ENCODE results near the gene PERP.
"Not testable (repeated sequence)": the region's sequence is repeated elsewhere in the genome, so short reads cannot be mapped to it uniquely, and the experiment has no call there.

The PERP gene

GRCh38 chr6:138105880-138106664 is 1.1 kb downstream of the PERP start:
- no peak for FAIRE-seq
- no peak for DNase-seq (ENCODE audit: insufficient read length, low spot score)

DNA sequence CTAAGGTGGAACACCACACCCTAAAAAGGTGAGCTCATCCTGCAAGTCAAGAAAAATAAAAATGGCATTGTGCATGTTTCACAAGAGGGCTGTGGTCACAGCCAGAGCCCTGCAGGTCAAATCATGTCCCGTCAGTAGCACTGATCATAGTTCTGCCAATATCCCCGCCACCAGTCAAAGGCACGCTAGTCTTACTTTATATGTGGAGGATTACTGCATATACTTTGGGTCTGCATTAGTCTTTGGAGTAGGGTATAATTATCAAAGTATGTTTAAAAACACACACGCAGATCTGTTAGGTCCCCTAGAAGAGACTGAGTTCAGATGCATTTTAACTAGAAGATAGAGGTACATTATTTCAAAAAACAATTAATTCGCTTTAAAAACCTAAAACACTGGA is 1.8 kb downstream of the PERP start:
- FAIRE-seq (no peak), DNase-seq (ENCODE audit: insufficient read length, low spot score) (no peak)

GRCh38 chr6:138104618-138105213 is 2.5 kb downstream of the PERP start:
- FAIRE-seq (no peak), DNase-seq (ENCODE audit: insufficient read length, low spot score) (no peak)

DNA sequence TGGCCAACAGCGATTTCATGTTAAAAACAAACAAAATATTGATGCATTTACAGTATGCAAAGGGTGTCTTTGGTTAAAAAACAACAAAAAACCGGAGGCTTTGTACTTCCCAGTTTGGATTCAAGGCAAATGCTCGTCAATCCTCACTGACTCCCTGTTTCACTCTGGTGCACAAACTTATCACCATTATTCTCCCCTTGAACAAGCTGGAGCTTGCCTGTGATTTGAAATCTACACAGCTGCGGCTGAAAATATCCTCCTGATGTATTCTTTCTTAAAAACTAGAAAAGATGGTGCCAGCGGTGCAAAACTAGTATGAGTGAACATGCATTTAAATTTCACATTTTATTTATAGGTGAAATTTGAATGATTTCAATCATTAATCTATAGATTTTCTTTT is 3.3 kb downstream of the PERP start:
- FAIRE-seq (no peak), DNase-seq (ENCODE audit: insufficient read length, low spot score) (no peak)

- FAIRE-seq, result no peak
- DNase-seq (ENCODE audit: insufficient read length, low spot score), result no peak
These were observed 5.1 kb downstream of the PERP start for GRCh38 chr6:138101946-138102731.

GRCh38 chr6:138099832-138100231 is 7.4 kb downstream of the PERP start:
- FAIRE-seq (no peak), DNase-seq (ENCODE audit: insufficient read length, low spot score) (no peak)

DNA sequence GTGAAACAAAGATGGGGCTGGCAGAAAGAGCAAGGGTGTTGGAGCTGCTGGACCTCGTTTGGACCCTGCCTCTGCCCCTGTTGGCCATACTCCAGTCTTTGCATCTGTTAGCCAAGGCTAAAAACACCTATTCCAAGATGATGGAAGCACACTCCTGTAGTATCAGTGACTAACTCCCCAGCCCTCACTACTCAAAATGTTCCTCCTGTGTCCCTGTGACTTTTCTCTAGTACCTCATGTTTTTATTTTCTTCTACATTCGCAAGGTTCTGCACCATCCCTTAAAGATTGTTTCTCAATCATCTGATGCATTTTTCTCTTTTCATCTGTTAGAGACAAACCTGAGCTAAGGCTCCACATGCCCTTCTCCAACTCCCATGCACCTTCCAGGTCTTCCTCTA is 8.9 kb downstream of the PERP start:
- FAIRE-seq (no peak), DNase-seq (ENCODE audit: insufficient read length, low spot score) (no peak)

DNA sequence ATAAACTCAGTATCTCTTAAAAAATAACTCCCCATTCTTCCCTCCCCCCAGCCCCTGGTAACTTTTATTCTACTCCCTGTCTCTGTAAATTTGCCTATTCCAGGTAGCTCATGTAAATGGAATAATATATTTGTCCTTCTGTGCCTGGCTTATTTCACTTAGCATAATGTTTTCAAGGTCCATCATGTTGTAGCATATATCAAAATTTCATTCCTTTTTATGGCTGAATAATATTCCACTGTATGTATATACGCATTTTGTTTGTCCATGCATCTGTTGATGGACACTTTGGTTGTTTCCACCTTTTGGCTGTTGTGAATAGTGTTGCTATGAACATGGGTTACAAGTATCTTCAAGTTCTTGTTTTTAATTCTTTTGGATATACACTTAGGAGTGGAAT is 13.0 kb downstream of the PERP start:
- no peak for DNase-seq (ENCODE audit: insufficient read length, low spot score)
- FAIRE-seq, result no peak

DNA sequence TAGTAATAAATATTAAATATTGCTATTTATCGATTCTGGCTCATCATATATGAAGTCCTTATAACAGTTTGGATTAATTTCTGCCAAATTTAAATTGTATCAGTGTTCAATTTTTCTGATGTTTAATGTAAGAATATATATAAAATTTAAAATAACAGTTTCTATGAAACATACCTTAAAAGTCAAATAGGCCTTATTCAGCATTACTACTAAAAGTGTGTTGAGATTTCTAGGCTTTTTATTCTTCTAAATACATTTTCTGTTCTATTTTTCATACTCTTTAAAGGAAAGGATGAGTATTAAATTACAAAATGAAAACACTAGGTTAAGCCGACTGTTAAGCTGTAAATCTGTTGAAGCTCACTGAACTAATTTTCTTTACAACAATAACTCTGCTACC is 13.6 kb downstream of the PERP start:
- FAIRE-seq (no peak), DNase-seq (ENCODE audit: insufficient read length, low spot score) (no peak)

GRCh38 chr6:138092686-138093085 is 14.5 kb downstream of the PERP start:
- DNase-seq (ENCODE audit: insufficient read length, low spot score), result no peak

GRCh38 chr6:138089325-138089724 is 17.9 kb downstream of the PERP start:
- DNase-seq (ENCODE audit: insufficient read length, low spot score) (no peak), FAIRE-seq (no peak)

More at GRCh38 chr6:138092686-138093085, 14.5 kb downstream of the PERP start:
- no peak for FAIRE-seq

DNA sequence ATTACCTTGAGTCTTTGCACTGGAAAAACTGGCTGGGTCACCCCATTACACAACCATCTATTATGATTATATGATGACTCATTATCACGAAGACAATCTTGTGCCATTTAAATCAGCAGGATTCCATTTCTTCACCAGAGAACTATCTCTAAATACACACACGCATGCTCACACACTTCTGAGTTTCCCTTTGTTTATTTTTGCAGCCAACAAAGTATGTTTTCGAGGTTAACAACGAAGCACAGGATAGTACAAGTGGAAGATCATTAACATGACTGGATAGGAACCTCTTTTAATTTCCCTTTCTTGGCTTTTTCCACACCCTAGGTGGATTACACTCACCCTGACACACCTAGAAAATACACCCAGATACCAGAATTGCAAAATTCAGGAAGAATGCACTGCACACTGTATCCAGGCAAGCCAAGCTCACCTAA is 18.9 kb downstream of the PERP start:
- DNase-seq (ENCODE audit: insufficient read length, low spot score) (peak; percentile 35), FAIRE-seq (no peak)

DNA sequence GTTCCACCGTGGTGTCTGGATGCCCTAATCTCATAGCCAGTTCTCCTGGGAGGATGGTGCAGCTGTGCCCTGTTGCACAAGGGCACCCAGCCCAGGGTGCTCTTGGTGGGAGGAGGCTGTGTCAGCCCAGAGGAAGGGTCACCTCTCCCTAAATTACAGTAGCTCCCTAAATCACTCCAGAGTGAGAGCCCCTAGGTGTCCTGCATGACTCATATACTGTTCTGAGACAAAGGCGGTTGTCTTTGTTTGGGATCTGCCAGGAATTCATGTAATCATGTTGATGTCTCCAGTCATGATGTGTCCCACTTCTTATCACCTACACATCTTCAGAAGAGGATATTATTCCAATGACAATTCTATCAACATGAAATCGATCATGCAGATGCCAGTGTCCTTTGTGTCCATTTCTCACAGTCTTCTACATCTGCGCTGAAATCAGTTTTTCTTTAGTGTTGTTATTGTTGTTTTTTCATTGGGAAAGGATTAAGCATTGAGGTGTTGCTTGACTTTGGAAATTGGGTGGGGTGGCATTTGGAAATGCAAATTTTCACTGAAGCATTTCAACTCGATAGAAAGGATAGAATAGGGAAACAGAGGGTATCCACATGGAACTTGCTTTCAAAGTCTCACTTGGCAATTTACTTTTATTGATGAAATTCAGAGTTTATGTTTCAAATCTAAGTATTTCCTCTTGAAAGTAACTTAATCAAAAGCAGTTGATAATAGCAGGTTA is 19.5 kb downstream of the PERP start:
- DNase-seq (ENCODE audit: insufficient read length, low spot score), result no peak
- FAIRE-seq, result no peak

DNA sequence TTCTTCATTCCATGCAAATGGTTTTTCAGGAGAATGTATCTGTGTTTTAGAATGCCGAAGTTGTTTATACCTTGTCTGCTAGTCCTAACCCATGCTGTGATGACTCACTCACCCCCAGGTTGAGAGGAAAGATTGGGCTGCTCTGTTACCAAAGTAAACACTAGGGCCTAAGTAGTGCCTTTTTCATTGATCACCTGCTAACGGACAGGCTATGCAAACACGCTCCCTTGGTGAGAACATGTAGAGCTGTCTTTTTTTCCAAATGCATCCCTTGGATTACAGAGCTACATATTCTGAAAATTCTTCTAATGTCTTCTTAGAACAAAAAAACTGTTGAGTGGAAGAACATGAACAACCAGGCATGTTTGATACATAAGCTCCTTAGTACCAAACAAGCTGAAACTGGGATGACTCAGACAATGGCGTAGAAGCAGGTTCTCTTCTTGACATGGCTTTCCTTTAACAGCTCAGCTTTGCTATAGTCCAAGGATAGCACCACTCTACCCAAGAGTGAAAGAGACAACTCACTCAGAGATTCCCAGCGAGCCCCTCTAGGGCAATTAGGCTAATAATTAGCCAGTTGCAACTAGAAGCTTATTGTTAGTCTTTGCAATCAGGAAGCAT is 20.5 kb downstream of the PERP start:
- no peak for FAIRE-seq

GRCh38 chr6:138085839-138086222 is 21.4 kb downstream of the PERP start:
- DNase-seq (ENCODE audit: insufficient read length, low spot score) (no peak), FAIRE-seq (no peak)

More for the DNA sequence above, 20.5 kb downstream of the PERP start:
- DNase-seq (ENCODE audit: insufficient read length, low spot score), result no peak

DNA sequence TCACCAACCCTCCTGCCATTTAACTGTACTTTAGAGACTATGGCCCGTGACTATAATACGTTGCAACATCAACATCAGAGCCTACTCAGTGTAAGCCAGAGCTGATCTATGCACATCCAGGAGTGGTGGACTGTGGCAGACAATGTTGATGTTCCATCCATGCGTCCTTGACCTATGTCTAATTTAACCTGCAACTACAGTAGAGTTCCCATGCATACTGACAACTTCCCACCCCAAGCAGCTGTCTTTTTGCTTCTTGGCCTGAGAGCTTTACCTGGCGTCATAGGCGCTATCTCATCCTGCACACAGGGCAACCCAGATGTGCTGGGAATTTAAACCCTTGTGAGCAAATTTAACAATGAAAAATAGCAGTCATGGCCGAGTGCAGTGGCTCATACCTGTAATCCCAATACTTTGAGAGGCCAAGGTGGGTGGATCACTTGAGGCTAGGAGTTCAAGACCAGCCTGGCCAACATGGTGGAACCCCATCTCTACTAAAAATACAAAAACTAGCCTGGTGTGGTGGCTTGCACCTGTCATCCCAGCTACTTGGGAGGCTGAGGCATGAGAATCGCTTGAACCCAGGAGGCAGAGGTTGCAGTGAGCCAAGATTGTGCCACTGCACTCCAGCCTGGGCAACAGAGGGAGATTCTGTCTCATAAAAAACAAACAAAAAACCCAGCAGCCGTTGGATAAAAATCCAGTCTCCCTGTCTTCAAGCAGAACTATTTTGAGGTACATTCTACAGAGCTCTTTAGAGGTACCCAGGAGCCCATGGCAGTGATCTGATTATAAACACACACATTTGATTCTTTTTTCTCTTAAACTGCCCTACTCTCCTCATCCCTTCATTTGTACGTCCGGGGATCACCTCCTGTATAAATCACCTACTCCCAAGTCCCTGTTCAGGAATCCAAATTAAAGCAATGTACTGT is 22.0 kb downstream of the PERP start:
- FAIRE-seq, result no peak

DNA sequence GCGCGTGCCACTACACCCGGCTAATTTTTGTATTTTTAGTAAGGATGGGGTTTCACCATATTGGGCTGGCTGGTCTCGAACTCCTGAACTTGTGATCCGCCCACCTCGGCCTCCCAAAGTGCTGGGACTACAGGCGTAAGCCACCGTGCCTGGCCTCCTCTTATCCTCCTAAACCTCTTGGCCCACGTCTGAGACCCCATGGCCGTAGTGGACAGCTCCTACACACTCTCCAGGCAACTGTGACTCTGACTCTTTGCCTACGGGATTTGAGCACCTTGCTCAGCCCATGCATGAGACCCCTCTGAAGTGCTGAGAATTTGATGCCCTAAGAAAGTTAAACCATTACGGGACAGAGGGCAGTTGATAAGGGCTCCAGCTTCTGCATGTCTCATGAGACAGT is 25.0 kb downstream of the PERP start:
- FAIRE-seq (no peak), DNase-seq (ENCODE audit: insufficient read length, low spot score) (no peak)

More for the DNA sequence above, 22.0 kb downstream of the PERP start:
- no peak for DNase-seq (ENCODE audit: insufficient read length, low spot score)

GRCh38 chr6:138079556-138079955 is 27.7 kb downstream of the PERP start:
- FAIRE-seq; DNase-seq (ENCODE audit: insufficient read length, low spot score): not testable (repeated sequence)

- DNase-seq (ENCODE audit: insufficient read length, low spot score) (no peak), FAIRE-seq (no peak)
These were observed 28.7 kb downstream of the PERP start for GRCh38 chr6:138078491-138078890.

Measured in HTR-8/SVneo (cell line).